H1 (cell line): ENCODE data around the gene TRIM59. TPM values are rescaled to one million over a fixed set of nuclear protein-coding genes. Genes with fewer than 3 reads are reported as not detected.
A peak's percentile ranks its signal among the peaks of the same experiment; 100 is the strongest.

ENCODE experiments used
- CTCF ChIA-PET: fragments of 300-600 bp; sonication (Branson Sonifier 250); formaldehyde crosslinking; loops from one replicate; lab custom pipeline; 2021; ENCODE audit not compliant: partially characterized antibody; lab: Charles Lee
- POLR2A ChIA-PET: fragments of 300-600 bp; sonication (Branson Sonifier 250); formaldehyde crosslinking; loops from one replicate; lab custom pipeline; 2021; ENCODE audit warnings: inconsistent platforms; ENCODE audit not compliant: partially characterized antibody; lab: Charles Lee
- DNase-seq, 2 experiments: peaks; one replicate each; pipeline versions ENCODE4 v3.0.0 to v3.0.0-alpha.2; 2010 to 2022; ENCODE audit warnings: low spot score in 2 of 2, low read depth in 1 of 2, mixed read lengths in 1 of 2
- FAIRE-seq: peaks from 2 replicates; lab custom pipeline; 2011; peaks lifted over from hg19 to GRCh38; lab: Jason Lieb, UNC
- H2AFZ ChIP-seq: 2 replicates; pipeline ENCODE4 v1.8.1; 2012; ENCODE audit warnings: low read length, inconsistent platforms
- H2AK5ac ChIP-seq: 2 replicates; pipeline ENCODE4 v1.6.1; 2013; ENCODE audit warnings: low read depth, low read length
- H2BK120ac ChIP-seq: replicated peaks from 2 replicates; pipeline ENCODE3; 2013; ENCODE audit warnings: low read depth, low read length, inconsistent platforms
- H2BK12ac ChIP-seq: 2 replicates; pipeline ENCODE4 v1.6.1; 2013; ENCODE audit warnings: low read depth, low read length
- H2BK15ac ChIP-seq: 2 replicates; pipeline ENCODE4 v1.6.1; 2013; ENCODE audit warnings: low read length
- H2BK20ac ChIP-seq: 2 replicates; pipeline ENCODE4 v1.6.1; 2013; ENCODE audit warnings: low read length
- H2BK5ac ChIP-seq: 2 replicates; pipeline ENCODE4 v1.6.1; 2013; ENCODE audit warnings: low read depth, low read length
- H3K14ac ChIP-seq: 2 replicates; pipeline ENCODE4 v1.6.1; 2013; ENCODE audit warnings: inconsistent platforms; ENCODE audit not compliant: insufficient read length
- H3K18ac ChIP-seq: 2 replicates; pipeline ENCODE4 v1.6.1; 2013; ENCODE audit warnings: low read length; ENCODE audit errors: extremely low read depth
- H3K23ac ChIP-seq: 2 replicates; pipeline ENCODE4 v1.6.1; 2013; ENCODE audit warnings: inconsistent platforms; ENCODE audit not compliant: insufficient read length
- H3K23me2 ChIP-seq: 2 replicates; pipeline ENCODE4 v1.6.1; 2013; ENCODE audit warnings: low read depth, low read length
- H3K27ac ChIP-seq: 2 replicates; pipeline ENCODE4 v1.6.1; 2011; ENCODE audit warnings: low read depth, low read length, inconsistent platforms
- H3K27me3 ChIP-seq, 4 experiments: replicated peaks in 1 of 4; 1 replicate in 1 of 4; 2 replicates in 3 of 4; pipeline versions ENCODE4 v1.6.1 to v1.8.1; 2011 to 2013; ENCODE audit warnings: low read length in 3 of 4, mild to moderate bottlenecking in 3 of 4, inconsistent platforms in 2 of 4, mixed read lengths in 2 of 4, moderate library complexity in 1 of 4; ENCODE audit not compliant: control insufficient read depth in 3 of 4, insufficient read depth in 3 of 4; ENCODE audit errors: extremely low read depth in 1 of 4
- H3K36me3 ChIP-seq, 4 experiments: 2 replicates each; pipeline versions ENCODE4 v1.6.1 to v1.8.1; 2011 to 2013; ENCODE audit warnings: mild to moderate bottlenecking in 4 of 4, low read length in 3 of 4, moderate library complexity in 2 of 4, control low read depth in 1 of 4, inconsistent platforms in 1 of 4; ENCODE audit not compliant: insufficient read depth in 4 of 4, control insufficient read depth in 2 of 4
- H3K4ac ChIP-seq: replicated peaks from 2 replicates; pipeline ENCODE3; 2013; ENCODE audit warnings: low read length, low read depth, mixed read lengths, inconsistent platforms; ENCODE audit not compliant: insufficient read length
- H3K4me1 ChIP-seq, 4 experiments: replicated peaks in 1 of 4; 1 replicate in 1 of 4; 2 replicates in 3 of 4; pipeline versions ENCODE4 v1.6.1 to v1.8.1; 2011 to 2013; ENCODE audit warnings: low read length in 3 of 4, inconsistent platforms in 2 of 4, mixed read lengths in 1 of 4; ENCODE audit not compliant: insufficient read depth in 4 of 4, control insufficient read depth in 3 of 4
- H3K4me2 ChIP-seq, 2 experiments: 2 replicates each; pipeline versions ENCODE4 v1.6.1 to v1.8.1; 2011 to 2013; ENCODE audit warnings: low read depth in 2 of 2, low read length in 2 of 2, control low read depth in 1 of 2, inconsistent platforms in 1 of 2, mild to moderate bottlenecking in 1 of 2; ENCODE audit not compliant: insufficient read depth in 1 of 2
- H3K4me3 ChIP-seq, 4 experiments: fragments of 200-600, 300-600 bp in 1 of 4; sonication (generic), shearing (Covaris generic), sonication (Bioruptor Twin) in 1 of 4; 2 replicates each; pipeline versions ENCODE4 v1.5.1 to v1.8.1; 2011 to 2016; ENCODE audit warnings: low read length in 4 of 4, low read depth in 3 of 4, control low read depth in 2 of 4, inconsistent platforms in 2 of 4, mild to moderate bottlenecking in 2 of 4, mixed read lengths in 1 of 4, moderate library complexity in 1 of 4; ENCODE audit not compliant: insufficient read depth in 2 of 4; ENCODE audit errors: extremely low read depth in 1 of 4
- H3K56ac ChIP-seq: replicated peaks from 2 replicates; pipeline ENCODE3; 2013; ENCODE audit warnings: low read depth, mild to moderate bottlenecking, mixed read lengths, low read length, inconsistent platforms; ENCODE audit not compliant: insufficient read length
- H3K79me1 ChIP-seq: 2 replicates; pipeline ENCODE4 v1.6.1; 2013; ENCODE audit warnings: low read depth, low read length, control low read depth
- H3K79me2 ChIP-seq, 2 experiments: 2 replicates each; pipeline versions ENCODE4 v1.6.1 to v1.8.1; 2012 to 2013; ENCODE audit warnings: low read length in 2 of 2, mild to moderate bottlenecking in 2 of 2, inconsistent platforms in 1 of 2; ENCODE audit not compliant: insufficient read depth in 2 of 2, control insufficient read depth in 1 of 2
- H3K9ac ChIP-seq, 4 experiments: replicated peaks in 1 of 4; 1 replicate in 1 of 4; 2 replicates in 3 of 4; pipeline versions ENCODE4 v1.6.1 to v1.8.1; 2011 to 2013; ENCODE audit warnings: low read depth in 3 of 4, low read length in 3 of 4, control low read depth in 2 of 4, mild to moderate bottlenecking in 2 of 4, moderate library complexity in 2 of 4, inconsistent platforms in 1 of 4; ENCODE audit errors: extremely low read depth in 1 of 4
- H3K9me3 ChIP-seq, 2 experiments: 2 replicates each; pipeline versions ENCODE4 v1.6.1 to v1.8.1; 2012 to 2013; ENCODE audit warnings: mild to moderate bottlenecking in 2 of 2, moderate library complexity in 2 of 2, control low read depth in 1 of 2, inconsistent platforms in 1 of 2, low read depth in 1 of 2, low read length in 1 of 2, mixed read lengths in 1 of 2; ENCODE audit not compliant: insufficient read depth in 2 of 2
- H4K20me1 ChIP-seq, 2 experiments: replicated peaks in 1 of 2; 2 replicates each; pipeline versions ENCODE3 to v1.8.1; 2011 to 2013; ENCODE audit warnings: inconsistent platforms in 2 of 2, low read length in 2 of 2, mild to moderate bottlenecking in 1 of 2; ENCODE audit not compliant: insufficient read depth in 2 of 2, control insufficient read depth in 1 of 2
- H4K5ac ChIP-seq: 2 replicates; pipeline ENCODE4 v1.6.1; 2013; ENCODE audit warnings: low read length, low read depth, mixed read lengths, inconsistent platforms; ENCODE audit not compliant: insufficient read length
- H4K8ac ChIP-seq: 2 replicates; pipeline ENCODE4 v1.8.0; 2013; ENCODE audit warnings: mild to moderate bottlenecking, moderate library complexity, low read length, inconsistent platforms; ENCODE audit not compliant: insufficient read depth; ENCODE audit errors: extremely low read depth
- H4K91ac ChIP-seq: replicated peaks from 2 replicates; pipeline ENCODE3; 2013; ENCODE audit warnings: low read length, mixed read lengths, inconsistent platforms; ENCODE audit not compliant: insufficient read length
- CBX8 ChIP-seq: fragments of 300-800, 300-1000 bp; sonication (generic); IDR thresholded peaks from 2 replicates; pipeline ENCODE4 v1.7.1; 2016; ENCODE audit warnings: low read depth, low read length, borderline replicate concordance
- E2F6 ChIP-seq: IDR thresholded peaks from 2 replicates; pipeline ENCODE4 v1.6.1; 2012; ENCODE audit warnings: inconsistent platforms
- EP300 ChIP-seq, 2 experiments: IDR thresholded peaks; 1 replicate in 1 of 2; 2 replicates in 1 of 2; pipeline ENCODE4 v1.6.1; 2011 to 2012; ENCODE audit warnings: low read depth in 2 of 2, low read length in 2 of 2, mild to moderate bottlenecking in 2 of 2, borderline replicate concordance in 1 of 2, inconsistent platforms in 1 of 2, moderate library complexity in 1 of 2
- GTF2F1 ChIP-seq: IDR thresholded peaks from 2 replicates; pipeline ENCODE4 v1.6.1; 2012; ENCODE audit warnings: low read depth, low read length, improper control_type of control experiment, borderline replicate concordance
- MAFK ChIP-seq: IDR thresholded peaks from 2 replicates; pipeline ENCODE4 v1.6.1; 2012; ENCODE audit warnings: low read depth, mild to moderate bottlenecking, improper control_type of control experiment, low read length
- MAX ChIP-seq: IDR thresholded peaks from 2 replicates; pipeline ENCODE4 v1.6.1; 2012; ENCODE audit warnings: inconsistent platforms
- POLR2AphosphoS5 ChIP-seq: IDR thresholded peaks from 2 replicates; pipeline ENCODE4 v1.6.1; 2011; ENCODE audit warnings: low read depth, low read length
- RBBP5 ChIP-seq: IDR thresholded peaks from 2 replicates; pipeline ENCODE4 v1.7.1; 2012; ENCODE audit warnings: low read depth, mild to moderate bottlenecking, inconsistent platforms, low read length, moderate library complexity, borderline replicate concordance
- SIRT6 ChIP-seq: IDR thresholded peaks from one replicate; pipeline ENCODE4 v1.7.1; 2012; ENCODE audit warnings: low read length, inconsistent platforms
- WGBS, 2 experiments: shearing (Covaris generic) in 1 of 2; methylation state at CpG; one replicate each; pipeline versions ENCODE4 v1.1.6 to v1.1.7; 2013 to 2015; ENCODE audit warnings: low lambda C conversion rate in 2 of 2, mixed read lengths in 2 of 2, inconsistent platforms in 1 of 2, low coverage in 1 of 2, missing lambda C conversion rate in 1 of 2; ENCODE audit not compliant: insufficient replicate concordance in 2 of 2, insufficient coverage in 1 of 2, insufficient read length in 1 of 2; ENCODE audit errors: extremely low coverage in 1 of 2, missing lambda C conversion rate in 1 of 2; 5-methylcytosine and 5-hydroxymethylcytosine counted together
- polyA plus RNA-seq, 7 experiments: library from polyadenylated mRNA; depleted of rRNA in 3 of 7; stranded (reverse) in 5 of 7; unstranded in 2 of 7; fragments of >200 nt in 5 of 7; fragments of 200-250 nt in 2 of 7; gene quantifications; 1 replicate in 5 of 7; 2 replicates in 1 of 7; 4 replicates in 1 of 7; pipeline versions ENCODE4 v1.2.1 to v1.2.3, GENCODE V29; 2011 to 2013; ENCODE audit warnings: missing spikeins in 2 of 7, mixed read lengths in 2 of 7
- total RNA-seq: library from RNA; stranded (reverse); fragmentation: NEBNext Ultra II Directional; extraction: Animal tissue kit (Norgen Biotek cat#: 25700); gene quantifications from 2 replicates; pipeline ENCODE4 v1.2.1, GENCODE V29; 2021

Gene TRIM59
- total and polyA plus RNA-seq, 2 of the 8 experiments (the other 6 are each of a cell fraction or from before 2014, with no cell fraction given) = 11.6 to 53.4 TPM

GRCh38 chr3:160446522-160447056, 3.0 kb downstream of the TRIM59 start:
- Histone ChIP-seq H3K4me3 (peak overlapping the region in 1 of 4 experiments; percentile 92; a peak in 2 of 8 replicates), H2AFZ (no peak overlapping the region), H4K91ac (no peak overlapping the region), H2BK12ac (no peak overlapping the region), H3K27me3 (no peaks in the 10 kb centered on the region), H3K14ac (no peak overlapping the region), H4K20me1 (peaks cover 1% of the 10 kb centered on the region in 2 experiments), H3K9me3 (peaks cover 0 to 2% of the 10 kb centered on the region in 2 experiments; a peak in 3 of 4 replicates), H2BK15ac (no peak overlapping the region), H3K79me1 (no peaks in the 10 kb centered on the region; the same call in 1 of the 2 replicates), H3K9ac (no peak overlapping the region), H2BK5ac (no peak overlapping the region), H4K8ac (peak overlapping the region; percentile 40; the same call in 1 of the 2 replicates), H3K18ac (no peak overlapping the region), H3K4ac (no peak overlapping the region), H2BK20ac (no peak overlapping the region), H2BK120ac (no peak overlapping the region), H3K23ac (no peak overlapping the region), H3K56ac (no peak overlapping the region), H2AK5ac (no peak overlapping the region), H3K79me2 (peaks cover 35 to 75% of the 10 kb centered on the region in 2 experiments), H3K4me2 (peak overlapping the region in 1 of 2 experiments; percentile 41; a peak in 1 of 4 replicates), H3K4me1 (peaks cover 0 to 5% (median 0%) of the 10 kb centered on the region in 4 experiments; a peak in 3 of 7 replicates), H3K27ac (no peak overlapping the region)
- 92% methylated on average over 13 of the region's 13 CpGs; no CpG with 5 or more reads in 1 of the 2 experiments for WGBS, 2 experiments
- FAIRE-seq (no peak), DNase-seq (no peak)
- ChIA-PET CTCF (interaction anchor here (1.2 kb wide), 1 partner anchor 11 kb away, joined by 4 read pairs; no protein-coding TSS in a partner anchor), POLR2A (interaction anchor here (4.7 kb wide), 1 partner anchor 10 kb away, joined by 70 read pairs; no protein-coding TSS in a partner anchor)
- no peak for TF ChIP-seq E2F6
- no peak for TF ChIP-seq MAX
- no peak for TF ChIP-seq GTF2F1
- TF ChIP-seq SIRT6 = no peak
- no peak for TF ChIP-seq RBBP5
- no peak for TF ChIP-seq EP300 (IDR thresholded peaks at IDR 0.05; ENCODE audit: borderline replicate concordance in 1 of 2, low read depth in 2 of 2, low read length in 2 of 2)
- no peak for TF ChIP-seq CBX8
- no peak for TF ChIP-seq MAFK
- peak; percentile 43; the same call in 1 of the 2 replicates for TF ChIP-seq POLR2AphosphoS5
- TF ChIP-seq, all 59 proteins: peak for 1
- peaks cover 6% of the 10 kb centered on the region for H3K23me2 ChIP-seq
- peaks cover 0 to 53% (median 16%) of the 10 kb centered on the region in 4 experiments; a peak in 4 of 8 replicates for H3K36me3 ChIP-seq
- H4K5ac ChIP-seq = no peak overlapping the region
